ENCODE results near the gene TAF5L.

GRCh38 chr1:229640455-229640854, 14.5 kb upstream of the TAF5L start:
- no peak for TF ChIP-seq USF1 (IDR thresholded peaks at IDR 0.05)
- no peak for TF ChIP-seq EGR1 (IDR thresholded peaks at IDR 0.05)
- no peak for TF ChIP-seq YY1 (IDR thresholded peaks at IDR 0.05; ENCODE audit: low read depth)
- TF ChIP-seq EP300 (IDR thresholded peaks at IDR 0.05; ENCODE audit: borderline replicate concordance) = no peak
- TF ChIP-seq ZBTB7A (IDR thresholded peaks at IDR 0.05; ENCODE audit: low read depth) = no peak
- no peak for TF ChIP-seq TEAD4 (IDR thresholded peaks at IDR 0.05)
- TF ChIP-seq MAX (IDR thresholded peaks at IDR 0.05) = no peak
- no peak for TF ChIP-seq RAD21 (IDR thresholded peaks at IDR 0.05; ENCODE audit: low read depth)
- TF ChIP-seq REST (IDR thresholded peaks at IDR 0.05; ENCODE audit: low read depth) = no peak

All from Ishikawa (cell line).